K562 (cell line): ENCODE data around the gene WT1. TPM values are rescaled to one million over a fixed set of nuclear protein-coding genes. Genes with fewer than 3 reads are reported as not detected.
A peak's percentile ranks its signal among the peaks of the same experiment; 100 is the strongest.

ENCODE experiments used
- ARID3A ChIP-seq: IDR thresholded peaks from 2 replicates; pipeline ENCODE4 v1.6.1; 2012; ENCODE audit warnings: low read depth, low read length, improper control_type of control experiment, borderline replicate concordance
- BRF1 ChIP-seq: IDR thresholded peaks from 3 replicates; pipeline ENCODE4 v1.6.1; 2011; ENCODE audit warnings: borderline replicate concordance, mild to moderate bottlenecking; ENCODE audit not compliant: insufficient read length; ENCODE audit errors: extremely low read depth
- CAMTA2 ChIP-seq: fragments of 250-450 bp; sonication (Bioruptor Pico); conservative IDR thresholded peaks from 2 replicates; pipeline ENCODE4 v1.5.1; 2022
- CCAR2 ChIP-seq: fragments of 200-400 bp; formaldehyde crosslinking; IDR thresholded peaks from 2 replicates; pipeline ENCODE4 v1.6.1; 2017; ENCODE audit warnings: mild to moderate bottlenecking, low read depth, low read length
- FOS ChIP-seq: IDR thresholded peaks from 3 replicates; pipeline ENCODE4 v1.6.1; 2011; ENCODE audit not compliant: insufficient read length; ENCODE audit errors: extremely low read depth
- FOXP1 ChIP-seq: sonication (generic); formaldehyde crosslinking; IDR thresholded peaks from 2 replicates; pipeline ENCODE4 v1.8.0; 2022; ENCODE audit warnings: mild to moderate bottlenecking, missing genetic modification reagents
- FOXP4 ChIP-seq: sonication (generic); formaldehyde crosslinking; IDR thresholded peaks from 2 replicates; pipeline ENCODE4 v1.8.0; 2022; ENCODE audit warnings: mild to moderate bottlenecking, missing genetic modification reagents, borderline replicate concordance
- GABPB2 ChIP-seq: fragments of 250-450 bp; sonication (Bioruptor Pico); conservative IDR thresholded peaks from 2 replicates; pipeline ENCODE4 v1.5.1; 2021; ENCODE audit warnings: mild to moderate bottlenecking
- HBP1 ChIP-seq: fragments of 450-650 bp; formaldehyde crosslinking; IDR thresholded peaks from 2 replicates; pipeline ENCODE4 v1.4.0; 2022; ENCODE audit warnings: missing genetic modification characterization
- KLF16 ChIP-seq: IDR thresholded peaks from 2 replicates; pipeline ENCODE4 v1.6.1; 2016; ENCODE audit warnings: antibody characterized with exemption
- MEF2A ChIP-seq: IDR thresholded peaks from 2 replicates; pipeline ENCODE4 v1.6.1; 2011; ENCODE audit warnings: low read depth, mild to moderate bottlenecking, low read length, moderate library complexity; ENCODE audit not compliant: control insufficient read depth
- PHF8 ChIP-seq: fragments of 200-600 bp; sonication (generic); IDR thresholded peaks from 2 replicates; pipeline ENCODE4 v1.6.1; 2012; ENCODE audit warnings: mixed run types, mild to moderate bottlenecking, inconsistent platforms, low read length, moderate library complexity, borderline replicate concordance
- PURB ChIP-seq: sonication (generic); formaldehyde crosslinking; IDR thresholded peaks from 2 replicates; pipeline ENCODE4 v1.9.0; 2021; ENCODE audit warnings: low read depth, mild to moderate bottlenecking, missing genetic modification reagents
- RFX7 ChIP-seq: fragments of 250-450 bp; sonication (Bioruptor Pico); IDR thresholded peaks from 2 replicates; pipeline ENCODE4 v1.5.1; 2021; ENCODE audit warnings: mild to moderate bottlenecking
- SRSF7 ChIP-seq: fragments of 200-400 bp; formaldehyde crosslinking; optimal IDR thresholded peaks from 2 replicates; pipeline ENCODE3; 2017; ENCODE audit warnings: mild to moderate bottlenecking, low read depth, low read length
- ZNF133 ChIP-seq: fragments of 250-450 bp; sonication (Bioruptor Pico); IDR thresholded peaks from 2 replicates; pipeline ENCODE4 v1.4.0; 2020; ENCODE audit warnings: mild to moderate bottlenecking
- ZNF143 ChIP-seq: sonication (generic); formaldehyde crosslinking; IDR thresholded peaks from 2 replicates; pipeline ENCODE4 v1.9.0; 2022; ENCODE audit warnings: mild to moderate bottlenecking, missing genetic modification reagents
- ZNF561 ChIP-seq: fragments of 450-650 bp; formaldehyde crosslinking; conservative IDR thresholded peaks from 2 replicates; pipeline ENCODE4 v1.4.0; 2020; ENCODE audit warnings: mild to moderate bottlenecking, moderate library complexity
- ZNF644 ChIP-seq: fragments of 200-800 bp; sonication (Bioruptor generic); IDR thresholded peaks from 2 replicates; pipeline ENCODE4 v1.6.1; 2016; ENCODE audit warnings: low read depth, missing genetic modification characterization, missing compliant biosample characterization
- ZNF778 ChIP-seq: fragments of 450-650 bp; formaldehyde crosslinking; IDR thresholded peaks from 2 replicates; pipeline ENCODE4 v1.4.0; 2020; ENCODE audit warnings: mild to moderate bottlenecking, moderate library complexity
- ZSCAN32 ChIP-seq: fragments of 450-650 bp; formaldehyde crosslinking; IDR thresholded peaks from 2 replicates; pipeline ENCODE4 v1.4.0; 2020; ENCODE audit warnings: mild to moderate bottlenecking, moderate library complexity
- polyA plus RNA-seq, 8 experiments: library from polyadenylated mRNA; depleted of rRNA in 4 of 8; stranded (reverse) in 5 of 8; unstranded in 3 of 8; fragments of >200 nt; fragmentation: Nextera tagmentation in 2 of 8; fragmentation: Illumina TruSeq in 1 of 8; extraction: Ambion mirVana in 2 of 8; extraction: Trizol in 1 of 8; gene quantifications; 2 replicates each; pipeline versions ENCODE4 v1.2.1 to v1.2.3, GENCODE V29; 2011 to 2014; ENCODE audit warnings: inconsistent platforms in 1 of 8, missing spikeins in 1 of 8
- total RNA-seq, 7 experiments: library from RNA; depleted of rRNA in 6 of 7; stranded (reverse); fragments of >200 nt in 6 of 7; fragmentation: Illumina TruSeq in 2 of 7; extraction: Trizol in 2 of 7; gene quantifications; 2 replicates each; pipeline versions ENCODE4 v1.2.1 to v1.2.3, GENCODE V29; 2011 to 2021; ENCODE audit warnings: low replicate concordance in 1 of 7

The WT1 gene
- total and polyA plus RNA-seq, 9 of the 15 experiments (the other 6 are each of a cell fraction or from before 2014, with no cell fraction given): 7.1 to 33.8 (median 19.4) TPM

GRCh38 chr11:32420937-32421901 is 14.1 kb downstream of the WT1 start (continued):
- TF ChIP-seq ZNF644 (tag) (0 out of 2 replicates have a peak, but pooled peaks have one; percentile 36), FOS (no peak), BRF1 (no peak), SRSF7 (no peak), RFX7 (CRISPR knock-in tag) (no peak), KLF16 (no peak), GABPB2 (CRISPR knock-in tag) (no peak), CAMTA2 (CRISPR knock-in tag) (no peak), HBP1 (CRISPR knock-in tag) (no peak), ARID3A (0 out of 2 replicates have a peak, but pooled peaks have one; percentile 32), ZNF133 (CRISPR knock-in tag) (no peak), ZNF561 (no peak), FOXP1 (CRISPR knock-in tag) (no peak), PURB (CRISPR knock-in tag) (no peak), MEF2A (peak; percentile 43; the same call in 1 of the 2 replicates), ZNF143 (CRISPR knock-in tag) (no peak), ZNF778 (CRISPR knock-in tag) (no peak), PHF8 (no peak; the same call in 1 of the 2 replicates), FOXP4 (no peak), CCAR2 (no peak), ZSCAN32 (CRISPR knock-in tag) (no peak)
